GM12873 (cell line): Measurements from ENCODE around the gene CCDC57.

Experiments used
- TF ChIP-seq, protein P1 (sequence below): IDR thresholded peaks from 2 replicates; pipeline ENCODE4 v1.5.1; 2012; ENCODE audit warnings: low read depth, mild to moderate bottlenecking, moderate library complexity, low read length, control low read depth; ENCODE audit not compliant: insufficient read depth; ENCODE audit errors: missing control alignments

The CCDC57 gene

GRCh38 chr17:82224666-82225065 lies 12.0 kb upstream of the CCDC57 start:
- TF ChIP-seq, protein P1, sequence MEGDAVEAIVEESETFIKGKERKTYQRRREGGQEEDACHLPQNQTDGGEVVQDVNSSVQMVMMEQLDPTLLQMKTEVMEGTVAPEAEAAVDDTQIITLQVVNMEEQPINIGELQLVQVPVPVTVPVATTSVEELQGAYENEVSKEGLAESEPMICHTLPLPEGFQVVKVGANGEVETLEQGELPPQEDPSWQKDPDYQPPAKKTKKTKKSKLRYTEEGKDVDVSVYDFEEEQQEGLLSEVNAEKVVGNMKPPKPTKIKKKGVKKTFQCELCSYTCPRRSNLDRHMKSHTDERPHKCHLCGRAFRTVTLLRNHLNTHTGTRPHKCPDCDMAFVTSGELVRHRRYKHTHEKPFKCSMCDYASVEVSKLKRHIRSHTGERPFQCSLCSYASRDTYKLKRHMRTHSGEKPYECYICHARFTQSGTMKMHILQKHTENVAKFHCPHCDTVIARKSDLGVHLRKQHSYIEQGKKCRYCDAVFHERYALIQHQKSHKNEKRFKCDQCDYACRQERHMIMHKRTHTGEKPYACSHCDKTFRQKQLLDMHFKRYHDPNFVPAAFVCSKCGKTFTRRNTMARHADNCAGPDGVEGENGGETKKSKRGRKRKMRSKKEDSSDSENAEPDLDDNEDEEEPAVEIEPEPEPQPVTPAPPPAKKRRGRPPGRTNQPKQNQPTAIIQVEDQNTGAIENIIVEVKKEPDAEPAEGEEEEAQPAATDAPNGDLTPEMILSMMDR: no peak

DNA sequence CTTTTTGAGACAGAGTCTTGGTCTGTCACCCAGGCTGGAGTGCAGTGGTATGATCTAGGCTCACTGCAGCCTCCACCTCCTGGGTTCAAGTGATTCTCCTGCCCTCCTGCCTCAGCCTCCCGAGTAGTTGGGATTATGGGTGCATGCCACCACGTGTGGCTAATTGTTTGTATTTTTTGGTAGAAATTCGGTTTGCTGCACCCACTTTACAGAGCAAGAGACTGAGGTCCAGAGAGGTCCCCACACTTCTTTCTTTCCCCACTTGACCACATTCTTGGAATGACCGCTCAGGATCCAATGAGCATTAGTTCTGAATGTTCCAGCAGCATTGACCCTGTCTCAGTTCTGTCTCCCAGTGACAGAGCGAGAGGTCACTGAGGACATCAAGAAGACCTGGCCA lies 10.9 kb upstream of the CCDC57 start:
- TF ChIP-seq, protein P1: no peak

GRCh38 chr17:82222816-82223215 lies 10.2 kb upstream of the CCDC57 start:
- TF ChIP-seq, protein P1: no peak

DNA sequence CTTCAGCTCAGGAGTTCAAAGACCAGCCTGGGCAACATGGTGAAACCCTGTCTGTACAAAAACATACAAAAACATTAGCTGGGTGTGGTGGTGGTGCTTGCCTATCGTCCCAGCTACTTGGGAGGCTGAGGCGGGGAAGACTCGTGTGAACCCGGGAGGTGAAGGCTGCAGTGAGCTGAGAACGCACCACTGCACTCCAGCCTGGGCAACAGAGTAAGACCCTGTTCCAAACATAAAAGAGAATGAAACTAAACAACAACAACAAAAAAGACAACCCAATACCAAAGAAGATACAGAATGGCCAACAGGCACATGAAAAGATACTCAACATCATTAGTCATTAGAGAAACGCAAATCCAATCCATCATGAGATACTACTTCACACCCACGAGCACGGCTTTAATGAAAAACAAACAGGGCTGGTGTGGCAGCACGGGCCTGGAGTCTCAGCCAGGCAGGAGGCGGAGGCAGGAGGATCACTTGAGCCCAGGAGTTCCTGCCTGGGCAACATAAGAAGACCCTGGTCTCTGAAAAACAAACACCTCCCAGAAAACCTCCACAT lies 8.8 kb upstream of the CCDC57 start:
- TF ChIP-seq, protein P1: no peak

DNA sequence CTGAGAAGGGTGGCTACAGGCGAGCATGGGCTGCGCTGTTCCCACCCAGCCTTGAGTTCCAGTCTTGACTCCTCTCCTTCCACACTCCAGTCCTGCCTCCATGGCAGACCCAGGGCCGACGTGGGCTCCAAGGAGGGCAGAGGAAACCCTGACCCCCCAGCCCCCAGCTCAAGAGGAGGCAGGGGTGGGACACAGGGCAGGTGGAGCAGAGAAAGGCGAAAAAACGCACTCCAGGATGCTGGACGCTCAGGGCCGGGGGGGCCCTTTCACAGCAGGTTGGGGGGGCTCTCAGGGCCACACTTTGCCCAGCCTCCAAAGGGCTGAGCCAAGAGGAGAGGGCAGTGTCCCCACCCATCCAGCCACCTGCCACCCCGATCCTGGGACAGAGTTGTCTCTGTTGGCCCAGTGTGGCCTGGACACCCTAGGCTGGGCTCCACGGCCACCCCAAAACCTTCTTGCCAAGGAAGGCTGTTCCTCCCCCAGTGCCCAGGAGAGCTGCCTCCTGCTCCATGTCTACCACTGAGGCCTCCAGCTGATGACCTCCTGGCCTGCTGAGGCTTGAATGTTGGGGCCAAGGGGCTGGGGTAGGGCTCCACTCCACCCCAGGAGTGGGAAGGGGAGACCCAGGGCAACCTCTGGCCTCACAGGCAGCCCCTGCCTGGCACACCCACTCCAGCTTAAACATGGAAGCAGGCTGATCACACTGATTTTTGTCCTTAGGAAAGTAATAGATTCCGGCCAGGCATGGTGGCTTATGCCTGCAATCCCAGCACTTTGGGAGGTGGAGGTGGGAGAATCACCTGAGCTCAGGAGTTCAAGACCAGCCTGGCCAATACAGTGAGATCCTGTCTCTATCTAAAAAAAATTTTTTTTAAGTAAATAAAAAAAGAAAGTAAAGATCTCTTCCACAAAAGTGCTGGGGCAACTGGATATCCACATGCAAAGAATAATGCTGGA lies 7.4 kb upstream of the CCDC57 start:
- TF ChIP-seq, protein P1: no peak

- TF ChIP-seq, protein P1: no peak
Observed at GRCh38 chr17:82219083-82219482, 6.4 kb upstream of the CCDC57 start.

GRCh38 chr17:82218349-82219075 lies 5.9 kb upstream of the CCDC57 start:
- TF ChIP-seq, protein P1: no peak
